Activated B cell treated with CpG ODN at 0.5 μM for 24 hours (primary cell): Measurements from ENCODE around the gene SEC24D. TPM values are rescaled to one million over a fixed set of nuclear protein-coding genes. Genes with fewer than 3 reads are reported as not detected.

Experiments
- ATAC-seq: fragments of 200-7000 bp; cut with Tn5 transposase; one replicate; pipeline ENCODE4 v1.10.0; 2021; ENCODE audit warnings: low read depth, mild to moderate bottlenecking, moderate library complexity
- CTCF ChIA-PET: fragments of 350-600 bp; sonication (Branson Sonifier 250); formaldehyde crosslinking; loops from one replicate; lab custom pipeline; 2021; ENCODE audit warnings: antibody characterized with exemption; lab: Charles Lee
- POLR2A ChIA-PET: fragments of 350-600 bp; sonication (Branson Sonifier 250); formaldehyde crosslinking; loops from one replicate; lab custom pipeline; 2021; ENCODE audit warnings: antibody characterized with exemption; lab: Charles Lee
- DNase-seq: peaks from one replicate; pipeline ENCODE4 v3.0.0; 2022
- H3K27ac Mint-ChIP-seq: one replicate; pipeline ENCODE4 v1.8.0; 2020; ENCODE audit warnings: mixed read lengths
- H3K27me3 Mint-ChIP-seq: one replicate; pipeline ENCODE4 v1.8.0; 2021; ENCODE audit warnings: mixed read lengths
- H3K36me3 Mint-ChIP-seq: one replicate; pipeline ENCODE4 v1.8.0; 2021; ENCODE audit warnings: low read depth, mixed read lengths
- H3K4me1 Mint-ChIP-seq: one replicate; pipeline ENCODE4 v1.8.0; 2021; ENCODE audit warnings: mixed read lengths
- H3K4me3 Mint-ChIP-seq: one replicate; pipeline ENCODE4 v1.8.0; 2020; ENCODE audit warnings: mild to moderate bottlenecking, mixed read lengths
- H3K9me3 Mint-ChIP-seq: one replicate; pipeline ENCODE4 v1.8.0; 2020; ENCODE audit warnings: mixed read lengths
- CTCF ChIP-seq: fragments of 200-600 bp; IDR thresholded peaks from one replicate; pipeline ENCODE4 v1.8.0; 2022; ENCODE audit warnings: antibody characterized with exemption, mild to moderate bottlenecking
- intact Hi-C: fragments of 100-400 bp; cut with micrococcal nuclease; formaldehyde crosslinking; loops from one replicate; pipeline ENCODE4 v1.15.1; 2024
- total RNA-seq: library from RNA; stranded (reverse); gene quantifications from 2 replicates; pipeline ENCODE4 v1.2.3, GENCODE V29; 2022

SEC24D gene
- total RNA-seq, 1 donor from 2014 or later = 19.4 TPM

GRCh38 chr4:118846979-118847378, 11.1 kb upstream of the SEC24D start:
- CTCF ChIA-PET = interaction anchor here (0.8 to 1.3 kb wide), 2 partner anchors 9 to 18 kb away, joined by 3 to 4 read pairs; no protein-coding TSS in a partner anchor
- H3K4me3 Mint-ChIP-seq = no peak overlapping the region
- POLR2A ChIA-PET = interaction anchor here (1.7 kb wide), 1 partner anchor 11 kb away, joined by 3 read pairs; the partner anchor contains the start of gene SEC24D

GRCh38 chr4:118845552-118846050, 9.7 kb upstream of the SEC24D start:
- no peak overlapping the region for H3K27ac Mint-ChIP-seq
- intact Hi-C loops = no loop called here
- peaks cover 7% of the 10 kb centered on the region for H3K4me1 Mint-ChIP-seq
- H3K4me3 Mint-ChIP-seq = no peak overlapping the region
- DNase-seq (no peak), ATAC-seq (no peak)
- H3K9me3 Mint-ChIP-seq = peaks cover 7% of the 10 kb centered on the region
- CTCF ChIA-PET = interaction anchor here (0.7 to 1.3 kb wide), 2 partner anchors 8 to 72 kb away, joined by 3 read pairs; no protein-coding TSS in a partner anchor
- H3K36me3 Mint-ChIP-seq = peaks cover 3% of the 10 kb centered on the region
- POLR2A ChIA-PET = no interaction called here
- TF ChIP-seq CTCF = no peak
- H3K27me3 Mint-ChIP-seq = peaks cover 6% of the 10 kb centered on the region

More at GRCh38 chr4:118846979-118847378, 11.1 kb upstream of the SEC24D start:
- intact Hi-C loops = no loop called here
- H3K27me3 Mint-ChIP-seq = peaks cover 6% of the 10 kb centered on the region
- DNase-seq (no peak), ATAC-seq (no peak)
- TF ChIP-seq CTCF = no peak
- no peak overlapping the region for H3K27ac Mint-ChIP-seq
- H3K4me1 Mint-ChIP-seq = peaks cover 14% of the 10 kb centered on the region
- H3K9me3 Mint-ChIP-seq = peaks cover 8% of the 10 kb centered on the region
- H3K36me3 Mint-ChIP-seq = peaks cover 4% of the 10 kb centered on the region

- DNase-seq = no peak
- Mint-ChIP-seq H3K27me3 (peaks cover 6% of the 10 kb centered on the region), H3K9me3 (no peaks in the 10 kb centered on the region), H3K36me3 (no peaks in the 10 kb centered on the region), H3K4me1 (no peaks in the 10 kb centered on the region), H3K27ac (no peak overlapping the region), H3K4me3 (no peak overlapping the region)
- TF ChIP-seq CTCF = no peak
- ChIA-PET POLR2A (no interaction called here), CTCF (no interaction called here)
- ATAC-seq = no peak
- intact Hi-C loops = no loop called here
Measured at GRCh38 chr4:118843237-118843636, 7.3 kb upstream of the SEC24D start.

- H3K9me3 Mint-ChIP-seq = no peaks in the 10 kb centered on the region
- intact Hi-C loops = no loop called here
- H3K4me1 Mint-ChIP-seq = no peaks in the 10 kb centered on the region
- ATAC-seq = no peak
- ChIA-PET CTCF (no interaction called here), POLR2A (no interaction called here)
- H3K27me3 Mint-ChIP-seq = no peaks in the 10 kb centered on the region
- no peak overlapping the region for H3K4me3 Mint-ChIP-seq
- no peaks in the 10 kb centered on the region for H3K36me3 Mint-ChIP-seq
- H3K27ac Mint-ChIP-seq = no peak overlapping the region
- no peak for TF ChIP-seq CTCF
- no peak for DNase-seq
Measured at GRCh38 chr4:118842055-118842454, 6.1 kb upstream of the SEC24D start.

- ChIA-PET POLR2A (no interaction called here), CTCF (no interaction called here)
- peaks cover 12% of the 10 kb centered on the region for H3K4me1 Mint-ChIP-seq
- H3K9me3 Mint-ChIP-seq = no peaks in the 10 kb centered on the region
- H3K4me3 Mint-ChIP-seq = no peak overlapping the region
- H3K36me3 Mint-ChIP-seq = peaks cover 3% of the 10 kb centered on the region
- no peaks in the 10 kb centered on the region for H3K27me3 Mint-ChIP-seq
- intact Hi-C loops = loop anchor here (5.0 kb wide), 1 partner anchor 788 kb away; the partner anchor contains the start of gene PDE5A
- DNase-seq (no peak), ATAC-seq (no peak)
- no peak overlapping the region for H3K27ac Mint-ChIP-seq
- TF ChIP-seq CTCF = no peak
Measured at GRCh38 chr4:118839221-118839927, 3.4 kb upstream of the SEC24D start.
